Nucleus accumbens (tissue), 56 donors: Measurements from ENCODE around the gene LRIG1.

Source experiments
- DNase-seq, 56 donors: peaks; one replicate each; lab custom pipeline; 2025; lab: John Stamatoyannopoulos, UW

Gene LRIG1

GRCh38 chr3:66475386-66476020, 25.3 kb downstream of the LRIG1 start:
- DNase-seq: no peak

GRCh38 chr3:66473692-66474091, 27.1 kb downstream of the LRIG1 start:
- DNase-seq: no peak

- DNase-seq: no peak
Observed at GRCh38 chr3:66473181-66473580, 27.6 kb downstream of the LRIG1 start.

DNA sequence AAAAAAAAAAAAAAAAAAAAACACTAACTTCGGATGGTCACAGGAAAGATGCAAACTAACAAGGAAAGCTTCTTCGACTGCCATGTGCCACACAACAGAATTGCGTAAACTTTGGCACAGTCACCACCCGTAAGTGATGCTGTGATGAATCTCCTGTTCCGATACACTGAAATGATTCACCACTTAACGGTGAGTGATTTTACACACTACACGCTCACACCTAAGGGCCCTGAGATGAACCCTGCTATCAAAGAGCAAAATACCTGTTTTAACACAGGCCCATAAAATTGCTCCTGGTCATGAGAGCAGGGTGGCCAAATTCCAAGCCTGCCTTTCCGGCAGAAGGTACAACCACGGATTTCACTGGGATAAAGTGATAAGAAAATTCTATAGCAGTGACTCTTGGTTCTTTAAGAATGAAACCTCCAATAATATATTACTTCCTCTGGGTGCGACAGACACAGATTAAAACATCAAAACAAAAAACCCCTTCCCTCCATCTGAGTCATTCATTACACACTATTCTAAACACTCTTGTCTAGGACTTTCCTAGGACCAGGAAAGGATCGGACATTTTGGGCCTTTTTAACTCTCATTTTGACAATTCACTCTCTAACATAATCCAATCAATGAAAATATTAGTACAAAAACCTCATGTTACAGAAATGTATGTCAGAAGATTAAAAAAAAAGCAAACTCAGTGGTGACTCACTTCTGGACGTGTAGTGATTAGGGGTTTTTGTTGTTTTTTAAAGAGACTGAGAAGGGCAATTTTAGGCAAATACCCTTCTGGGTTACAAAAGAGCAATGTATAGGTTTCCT, 28.3 kb downstream of the LRIG1 start:
- DNase-seq: no peak

- no peak for DNase-seq
Observed at GRCh38 chr3:66470956-66471686, 29.7 kb downstream of the LRIG1 start.

- no peak for DNase-seq
Observed at GRCh38 chr3:66470285-66470684, 30.5 kb downstream of the LRIG1 start.

- DNase-seq: no peak
Observed at GRCh38 chr3:66469220-66469640, 31.6 kb downstream of the LRIG1 start.

- no peak for DNase-seq
Observed at GRCh38 chr3:66467996-66468735, 32.7 kb downstream of the LRIG1 start.

DNA sequence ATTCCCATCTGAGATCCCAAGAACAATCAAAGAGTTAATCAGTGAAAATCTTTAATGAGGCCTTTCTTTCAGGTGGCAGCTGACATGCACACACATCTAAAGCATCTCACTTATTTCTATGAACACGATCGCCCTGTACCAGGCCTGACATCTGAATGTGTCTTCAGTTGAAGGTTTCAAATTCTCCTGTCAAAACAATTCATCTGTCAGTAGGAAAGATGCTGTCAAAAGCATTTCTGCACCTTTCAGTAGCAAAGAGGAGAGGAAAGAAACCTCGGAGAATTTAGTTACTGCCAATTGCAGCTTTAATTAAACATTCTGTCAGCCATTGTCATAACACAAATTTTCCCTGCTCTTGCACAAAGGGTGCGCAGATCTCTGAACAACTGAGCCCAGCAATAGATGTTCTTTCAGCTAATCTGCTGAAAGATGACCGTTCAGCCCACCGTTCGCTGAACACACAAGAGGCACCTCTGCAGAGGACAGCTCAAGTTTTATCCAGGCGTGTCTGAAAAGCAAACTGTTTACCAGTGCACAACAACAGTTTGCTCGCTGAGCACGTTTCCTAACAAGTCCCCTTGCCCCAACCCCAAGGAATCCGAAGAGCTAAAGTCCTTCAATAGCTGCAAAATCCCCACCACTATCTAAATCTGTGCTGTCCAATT, 34.1 kb downstream of the LRIG1 start:
- DNase-seq: no peak

- DNase-seq: no peak
Observed at GRCh38 chr3:66465587-66465986, 35.2 kb downstream of the LRIG1 start.

DNA sequence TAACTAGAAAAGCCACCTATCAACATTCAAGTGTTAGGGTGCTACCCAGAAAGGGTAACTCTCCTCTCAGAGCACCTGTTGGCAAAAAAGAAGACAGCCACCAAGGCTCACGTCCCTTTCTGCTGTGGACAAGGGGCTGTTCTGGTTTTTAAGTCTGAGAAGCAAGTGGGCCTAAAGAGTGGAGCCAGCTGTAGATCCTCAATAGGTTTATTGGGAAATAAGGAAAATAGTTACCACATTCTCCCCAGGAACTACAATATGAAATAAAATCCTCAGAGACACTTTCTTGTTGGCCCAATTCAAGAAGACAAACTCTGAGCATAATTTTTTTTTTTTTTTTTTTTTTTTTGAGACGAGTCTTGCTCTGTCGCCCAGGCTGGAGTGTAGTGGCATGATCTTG, 35.8 kb downstream of the LRIG1 start:
- no peak for DNase-seq

DNA sequence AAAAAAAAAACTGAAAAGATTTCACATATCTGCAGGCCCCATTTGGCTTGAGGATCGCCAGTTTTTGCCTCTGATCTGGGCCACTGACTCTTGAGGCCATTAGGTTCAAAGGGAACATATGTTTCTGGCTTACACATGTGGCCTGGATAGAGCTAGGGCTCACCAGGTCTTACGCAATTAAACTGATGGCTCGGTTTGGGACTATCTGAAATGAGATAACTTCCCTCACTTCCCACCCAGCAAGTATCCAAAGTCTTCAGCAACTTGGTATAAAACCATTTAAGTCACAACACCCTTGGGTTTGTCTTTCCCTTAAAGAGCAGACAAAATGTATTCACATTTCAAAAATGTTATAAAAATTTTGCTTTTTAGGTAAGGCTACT, 36.3 kb downstream of the LRIG1 start:
- DNase-seq: no peak

- DNase-seq: no peak
Observed at GRCh38 chr3:66463730-66464511, 36.9 kb downstream of the LRIG1 start.

DNA sequence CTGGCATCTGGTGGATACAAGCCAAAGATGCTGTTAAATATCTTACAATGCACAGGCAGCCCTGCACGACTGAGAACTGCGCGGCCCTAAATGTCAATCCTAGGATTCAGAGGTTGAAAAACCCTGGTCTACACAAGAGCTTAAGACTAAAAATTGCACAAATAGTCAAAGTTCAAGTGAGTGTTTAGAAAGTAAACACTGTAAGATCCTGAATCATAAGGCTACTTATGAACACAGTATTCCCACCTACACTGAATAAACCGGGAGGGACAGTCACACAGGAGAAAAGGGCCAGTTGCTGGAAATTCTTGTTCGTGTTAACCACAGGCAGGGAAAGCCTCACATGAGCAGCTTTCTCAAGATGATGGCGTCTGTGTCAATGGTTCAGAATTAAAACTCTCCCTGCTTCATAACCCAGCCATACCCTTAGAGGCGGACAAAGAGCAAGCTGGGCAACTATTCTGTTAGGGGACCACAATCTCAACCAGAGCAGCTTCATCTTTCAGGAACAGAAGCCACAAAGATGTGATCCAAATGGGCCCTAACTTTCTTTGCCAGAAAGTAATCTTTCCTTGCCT, 37.7 kb downstream of the LRIG1 start:
- DNase-seq: no peak

DNA sequence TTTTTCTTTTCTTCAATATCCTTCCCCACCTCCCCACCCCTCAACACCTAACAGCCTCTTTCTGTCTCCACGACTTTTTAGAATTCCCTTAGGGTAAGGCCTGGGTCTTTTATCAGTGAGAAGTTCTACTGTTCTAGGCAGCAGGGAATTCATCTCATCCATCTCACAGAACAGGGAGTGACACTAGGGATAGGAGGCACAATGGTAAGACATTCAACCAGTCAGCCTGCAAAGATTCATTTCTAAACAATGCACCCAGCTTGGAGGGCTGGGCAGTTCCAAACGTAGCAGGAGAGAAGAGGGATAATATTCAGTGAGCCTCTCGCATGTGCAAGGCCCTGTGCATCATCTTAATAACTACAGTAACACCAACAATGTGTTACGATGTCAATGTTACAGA, 43.6 kb downstream of the LRIG1 start:
- no peak for DNase-seq

GRCh38 chr3:66456711-66457173, 44.1 kb downstream of the LRIG1 start:
- peak in 47 of 56 donors; percentile 18 to 76 (median 47) for DNase-seq

- no peak for DNase-seq
Observed at GRCh38 chr3:66454464-66454859, 46.4 kb downstream of the LRIG1 start.

DNA sequence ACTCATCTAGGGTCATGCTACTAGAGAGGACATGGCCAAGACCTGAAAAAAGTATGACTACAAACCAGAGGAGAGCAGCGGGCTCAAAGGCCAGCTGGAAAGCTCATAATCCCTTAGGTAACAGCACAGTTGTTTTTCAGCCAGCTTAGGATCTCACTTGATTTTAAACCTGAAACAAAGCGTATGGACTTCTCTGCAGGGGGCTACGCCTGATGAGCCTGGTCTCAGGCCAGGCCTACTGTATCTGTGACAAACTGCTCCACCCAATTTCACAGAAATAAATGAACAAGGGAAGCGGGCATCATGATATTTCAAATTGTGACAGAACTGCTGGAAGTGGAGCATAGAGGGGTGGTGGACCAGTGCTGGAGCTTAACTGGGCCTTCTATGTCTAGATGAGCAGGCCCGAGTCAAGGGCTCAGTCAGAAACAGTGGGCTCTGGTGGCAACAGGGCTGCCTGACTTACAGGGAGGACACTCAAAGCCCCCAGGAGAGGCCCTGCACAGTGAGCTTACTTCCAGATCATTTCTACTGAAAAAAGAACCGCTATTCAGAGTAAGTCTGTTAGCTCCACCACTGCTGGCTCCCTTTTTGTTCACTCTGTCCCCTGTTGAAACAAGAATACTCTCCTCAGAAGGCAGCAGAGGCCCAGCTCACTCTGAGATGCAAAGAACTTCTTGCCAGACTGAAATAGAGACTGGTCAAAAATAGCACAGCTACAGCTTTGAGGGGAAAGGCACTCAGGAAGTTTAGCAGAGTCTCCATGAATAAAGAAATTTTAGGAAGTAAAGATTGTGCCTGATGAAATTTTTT, 47.0 kb downstream of the LRIG1 start:
- DNase-seq: peak in 10 of 56 donors; percentile 12 to 39 (median 18)
